ENCODE data around the gene KCNQ5. TPM values are rescaled to one million over a fixed set of nuclear protein-coding genes. Genes with fewer than 3 reads are reported as not detected.

KCNQ5 gene
- polyA plus RNA-seq, 1 donor (not counting 4 experiments of a cell fraction or from before 2014, with no cell fraction given) = 3.4 TPM

GRCh38 chr6:73051147-73051546 is 429.3 kb downstream of the KCNQ5 start:
- H3K9me3 ChIP-seq (ENCODE audit: control insufficient read depth, low read depth, low read length) = no peaks in the 10 kb centered on the region
- no peaks in the 10 kb centered on the region for H3K9me1 ChIP-seq (ENCODE audit: control insufficient read depth, extremely low read depth, insufficient read depth, low read length)
- H3K4me1 ChIP-seq (ENCODE audit: control insufficient read depth, extremely low read depth, insufficient read depth, low read length) = peaks cover 13% of the 10 kb centered on the region
- DNase-seq (ENCODE audit: low read depth, low spot score) (no peak), FAIRE-seq (no peak)
- H3K27ac ChIP-seq (ENCODE audit: control insufficient read depth, insufficient read depth, low read length) = no peak overlapping the region
- H3K27me3 ChIP-seq (ENCODE audit: control insufficient read depth, extremely low read depth, insufficient read depth, low read length) = no peaks in the 10 kb centered on the region
- H3K79me2 ChIP-seq (ENCODE audit: control insufficient read depth, insufficient read depth, low read length) = no peaks in the 10 kb centered on the region
- H2AFZ ChIP-seq (ENCODE audit: control insufficient read depth, low read length) = no peak overlapping the region
- H3K36me3 ChIP-seq (ENCODE audit: control insufficient read depth in 2 of 2, extremely low read depth in 1 of 2, insufficient read depth in 2 of 2, low read length in 2 of 2) = no peaks in the 10 kb centered on the region
- H3K4me3 ChIP-seq (ENCODE audit: control insufficient read depth in 2 of 3, extremely low read depth in 1 of 3, insufficient read depth in 2 of 3, low read depth in 1 of 3, low read length in 3 of 3) = no peak overlapping the region
- no peak overlapping the region for H3K4me2 ChIP-seq (ENCODE audit: control insufficient read depth, extremely low read depth, insufficient read depth, low read depth, low read length)
- H3K9ac ChIP-seq (ENCODE audit: control insufficient read depth, extremely low read depth, insufficient read depth, low read length) = no peak overlapping the region
- TF ChIP-seq EZH2 (IDR thresholded peaks at IDR 0.05; ENCODE audit: low read length) = no peak
- TF ChIP-seq CTCF (optimal IDR thresholded peaks at IDR 0.05 in 1 of 3, IDR thresholded peaks at IDR 0.05 in 1 of 3, conservative IDR thresholded peaks at IDR 0.05 in 1 of 3; ENCODE audit: extremely low read depth in 1 of 3, insufficient read depth in 2 of 3, low read length in 3 of 3) = no peak
- dilution Hi-C loops (cut with MboI; ENCODE audit: extremely low pct_ligation_motif_present, low sequenced_read_pairs) = no loop called here
- no peaks in the 10 kb centered on the region for H4K20me1 ChIP-seq (ENCODE audit: control insufficient read depth, extremely low read depth, insufficient read depth, low read length)

GRCh38 chr6:73054958-73055357 is 433.1 kb downstream of the KCNQ5 start:
- Histone ChIP-seq H3K4me2 (ENCODE audit: control insufficient read depth, extremely low read depth, insufficient read depth, low read depth, low read length) (no peak overlapping the region), H3K4me1 (ENCODE audit: control insufficient read depth, extremely low read depth, insufficient read depth, low read length) (no peaks in the 10 kb centered on the region), H3K4me3 (ENCODE audit: control insufficient read depth in 2 of 3, extremely low read depth in 1 of 3, insufficient read depth in 2 of 3, low read depth in 1 of 3, low read length in 3 of 3) (no peak overlapping the region), H2AFZ (ENCODE audit: control insufficient read depth, low read length) (no peak overlapping the region), H3K36me3 (ENCODE audit: control insufficient read depth in 2 of 2, extremely low read depth in 1 of 2, insufficient read depth in 2 of 2, low read length in 2 of 2) (no peaks in the 10 kb centered on the region), H3K27ac (ENCODE audit: control insufficient read depth, insufficient read depth, low read length) (no peak overlapping the region), H4K20me1 (ENCODE audit: control insufficient read depth, extremely low read depth, insufficient read depth, low read length) (no peaks in the 10 kb centered on the region), H3K9me1 (ENCODE audit: control insufficient read depth, extremely low read depth, insufficient read depth, low read length) (no peaks in the 10 kb centered on the region), H3K79me2 (ENCODE audit: control insufficient read depth, insufficient read depth, low read length) (no peaks in the 10 kb centered on the region), H3K9me3 (ENCODE audit: control insufficient read depth, low read depth, low read length) (no peaks in the 10 kb centered on the region), H3K9ac (ENCODE audit: control insufficient read depth, extremely low read depth, insufficient read depth, low read length) (no peak overlapping the region), H3K27me3 (ENCODE audit: control insufficient read depth, extremely low read depth, insufficient read depth, low read length) (no peaks in the 10 kb centered on the region)
- FAIRE-seq (no peak), DNase-seq (ENCODE audit: low read depth, low spot score) (no peak)
- no peak for TF ChIP-seq CTCF (optimal IDR thresholded peaks at IDR 0.05 in 1 of 3, IDR thresholded peaks at IDR 0.05 in 1 of 3, conservative IDR thresholded peaks at IDR 0.05 in 1 of 3; ENCODE audit: extremely low read depth in 1 of 3, insufficient read depth in 2 of 3, low read length in 3 of 3)
- no peak for TF ChIP-seq EZH2 (IDR thresholded peaks at IDR 0.05; ENCODE audit: low read length)
- dilution Hi-C loops (cut with MboI; ENCODE audit: extremely low pct_ligation_motif_present, low sequenced_read_pairs) = no loop called here

All from keratinocyte (primary cell).